EL (cell line): Measurements from ENCODE around the gene KBTBD4.

Experiments used
- DNase-seq: peaks from one replicate; pipeline ENCODE4 v3.0.0-alpha.2; 2016

The KBTBD4 gene

GRCh38 chr11:47523490-47524225 is 55.1 kb downstream of the KBTBD4 start:
- DNase-seq = peak; percentile 86
